HepG2 (cell line): Measurements from ENCODE around the gene LRRC45. TPM values are rescaled to one million over a fixed set of nuclear protein-coding genes. Genes with fewer than 3 reads are reported as not detected.
A peak's percentile ranks its signal among the peaks of the same experiment; 100 is the strongest.

Experiments used
- CHCHD3 ChIP-seq: sonication (generic); formaldehyde crosslinking; IDR thresholded peaks from 2 replicates; pipeline ENCODE4 v1.8.0; 2022; ENCODE audit warnings: mild to moderate bottlenecking, missing genetic modification reagents, moderate library complexity
- ERF ChIP-seq: IDR thresholded peaks from 2 replicates; pipeline ENCODE4 v1.6.1; 2018; ENCODE audit warnings: missing biosample characterization, missing genetic modification reagents
- GTF3A ChIP-seq: sonication (generic); formaldehyde crosslinking; conservative IDR thresholded peaks from 2 replicates; pipeline ENCODE4 v1.4.0; 2020; ENCODE audit warnings: mild to moderate bottlenecking, missing genetic modification reagents
- ISX ChIP-seq: sonication (generic); formaldehyde crosslinking; conservative IDR thresholded peaks from 2 replicates; pipeline ENCODE4 v1.5.0; 2020; ENCODE audit warnings: missing genetic modification reagents
- MAFF ChIP-seq: IDR thresholded peaks from 2 replicates; pipeline ENCODE4 v1.6.1; 2011; ENCODE audit warnings: low read depth, low read length, improper control_type of control experiment
- MEIS2 ChIP-seq: sonication (generic); formaldehyde crosslinking; IDR thresholded peaks from 2 replicates; pipeline ENCODE4 v1.9.0; 2021; ENCODE audit warnings: mild to moderate bottlenecking, missing genetic modification reagents
- YY1 ChIP-seq: IDR thresholded peaks from 2 replicates; pipeline ENCODE4 v1.6.1; 2011; ENCODE audit warnings: low read length, low read depth, moderate library complexity, mild to moderate bottlenecking; ENCODE audit not compliant: insufficient read depth, insufficient replicate concordance
- ZGPAT ChIP-seq: IDR thresholded peaks from 2 replicates; pipeline ENCODE4 v1.6.1; 2016; ENCODE audit warnings: mild to moderate bottlenecking
- ZNF17 ChIP-seq: sonication (generic); formaldehyde crosslinking; IDR thresholded peaks from 2 replicates; pipeline ENCODE4 v1.5.0; 2020; ENCODE audit warnings: mild to moderate bottlenecking, missing genetic modification reagents
- ZNF564 ChIP-seq: sonication (generic); formaldehyde crosslinking; IDR thresholded peaks from 2 replicates; pipeline ENCODE4 v1.8.1; 2023; ENCODE audit warnings: mild to moderate bottlenecking, missing genetic modification reagents
- polyA plus RNA-seq, 8 experiments: library from polyadenylated mRNA; depleted of rRNA in 3 of 8; stranded (reverse) in 7 of 8; unstranded in 1 of 8; fragments of >200 nt; fragmentation: Illumina TruSeq in 4 of 8; extraction: Trizol in 4 of 8; gene quantifications; 2 replicates each; pipeline versions ENCODE4 v1.2.1 to v1.2.3, GENCODE V29; 2011 to 2016; ENCODE audit warnings: low read depth in 4 of 8, missing spikeins in 1 of 8, mixed read lengths in 1 of 8; ENCODE audit not compliant: insufficient read depth in 1 of 8
- total RNA-seq, 5 experiments: library from RNA; depleted of rRNA; stranded (reverse); fragments of >200 nt; fragmentation: Illumina TruSeq; extraction: Trizol; gene quantifications; 2 replicates each; pipeline ENCODE4 v1.2.3, GENCODE V29; 2016; ENCODE audit warnings: low read depth in 1 of 5
- TF ChIP-seq, protein P1 (sequence below): sonication (generic); formaldehyde crosslinking; IDR thresholded peaks from 2 replicates; pipeline ENCODE4 v1.4.0; 2020; ENCODE audit warnings: missing genetic modification reagents, borderline replicate concordance
- TF ChIP-seq, protein P2 (sequence below): sonication (generic); formaldehyde crosslinking; IDR thresholded peaks from 2 replicates; pipeline ENCODE4 v1.5.0; 2020; ENCODE audit warnings: mild to moderate bottlenecking, missing genetic modification reagents
- TF ChIP-seq, protein P3 (sequence below): sonication (generic); formaldehyde crosslinking; IDR thresholded peaks from one replicate; pipeline ENCODE4 v1.5.1; 2020; ENCODE audit warnings: mild to moderate bottlenecking, missing genetic modification reagents; ENCODE audit errors: not compliant biosample characterization

The LRRC45 gene
- total and polyA plus RNA-seq, 2 of the 13 experiments (the other 11 are each of a cell fraction or from before 2014, with no cell fraction given), result 11.6 to 48.1 TPM

GRCh38 chr17:81991684-81992305, 31.3 kb upstream of the LRRC45 start (continued):
- TF ChIP-seq, protein P1, sequence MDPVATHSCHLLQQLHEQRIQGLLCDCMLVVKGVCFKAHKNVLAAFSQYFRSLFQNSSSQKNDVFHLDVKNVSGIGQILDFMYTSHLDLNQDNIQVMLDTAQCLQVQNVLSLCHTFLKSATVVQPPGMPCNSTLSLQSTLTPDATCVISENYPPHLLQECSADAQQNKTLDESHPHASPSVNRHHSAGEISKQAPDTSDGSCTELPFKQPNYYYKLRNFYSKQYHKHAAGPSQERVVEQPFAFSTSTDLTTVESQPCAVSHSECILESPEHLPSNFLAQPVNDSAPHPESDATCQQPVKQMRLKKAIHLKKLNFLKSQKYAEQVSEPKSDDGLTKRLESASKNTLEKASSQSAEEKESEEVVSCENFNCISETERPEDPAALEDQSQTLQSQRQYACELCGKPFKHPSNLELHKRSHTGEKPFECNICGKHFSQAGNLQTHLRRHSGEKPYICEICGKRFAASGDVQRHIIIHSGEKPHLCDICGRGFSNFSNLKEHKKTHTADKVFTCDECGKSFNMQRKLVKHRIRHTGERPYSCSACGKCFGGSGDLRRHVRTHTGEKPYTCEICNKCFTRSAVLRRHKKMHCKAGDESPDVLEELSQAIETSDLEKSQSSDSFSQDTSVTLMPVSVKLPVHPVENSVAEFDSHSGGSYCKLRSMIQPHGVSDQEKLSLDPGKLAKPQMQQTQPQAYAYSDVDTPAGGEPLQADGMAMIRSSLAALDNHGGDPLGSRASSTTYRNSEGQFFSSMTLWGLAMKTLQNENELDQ, result 0 out of 2 replicates have a peak, but pooled peaks have one; percentile 9
- TF ChIP-seq ERF (CRISPR knock-in tag), result peak; percentile 94
- peak; percentile 68 for TF ChIP-seq YY1
- TF ChIP-seq MEIS2, result peak; percentile 65; the same call in 1 of the 2 replicates
- TF ChIP-seq CHCHD3, result no peak
- TF ChIP-seq ZGPAT (CRISPR knock-in tag), result peak; percentile 97
- TF ChIP-seq ZNF564, result 0 out of 2 replicates have a peak, but pooled peaks have one; percentile 27
- peak; percentile 80; the same call in 1 of the 2 replicates for TF ChIP-seq ISX (CRISPR knock-in tag)
- TF ChIP-seq ZNF17 (CRISPR knock-in tag), result no peak; the same call in 1 of the 2 replicates
- TF ChIP-seq, protein P2, sequence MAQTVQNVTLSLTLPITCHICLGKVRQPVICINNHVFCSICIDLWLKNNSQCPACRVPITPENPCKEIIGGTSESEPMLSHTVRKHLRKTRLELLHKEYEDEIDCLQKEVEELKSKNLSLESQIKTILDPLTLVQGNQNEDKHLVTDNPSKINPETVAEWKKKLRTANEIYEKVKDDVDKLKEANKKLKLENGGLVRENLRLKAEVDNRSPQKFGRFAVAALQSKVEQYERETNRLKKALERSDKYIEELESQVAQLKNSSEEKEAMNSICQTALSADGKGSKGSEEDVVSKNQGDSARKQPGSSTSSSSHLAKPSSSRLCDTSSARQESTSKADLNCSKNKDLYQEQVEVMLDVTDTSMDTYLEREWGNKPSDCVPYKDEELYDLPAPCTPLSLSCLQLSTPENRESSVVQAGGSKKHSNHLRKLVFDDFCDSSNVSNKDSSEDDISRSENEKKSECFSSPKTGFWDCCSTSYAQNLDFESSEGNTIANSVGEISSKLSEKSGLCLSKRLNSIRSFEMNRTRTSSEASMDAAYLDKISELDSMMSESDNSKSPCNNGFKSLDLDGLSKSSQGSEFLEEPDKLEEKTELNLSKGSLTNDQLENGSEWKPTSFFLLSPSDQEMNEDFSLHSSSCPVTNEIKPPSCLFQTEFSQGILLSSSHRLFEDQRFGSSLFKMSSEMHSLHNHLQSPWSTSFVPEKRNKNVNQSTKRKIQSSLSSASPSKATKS (CRISPR knock-in tag), result no peak
- no peak; the same call in 1 of the 2 replicates for TF ChIP-seq GTF3A
- TF ChIP-seq, protein P3, sequence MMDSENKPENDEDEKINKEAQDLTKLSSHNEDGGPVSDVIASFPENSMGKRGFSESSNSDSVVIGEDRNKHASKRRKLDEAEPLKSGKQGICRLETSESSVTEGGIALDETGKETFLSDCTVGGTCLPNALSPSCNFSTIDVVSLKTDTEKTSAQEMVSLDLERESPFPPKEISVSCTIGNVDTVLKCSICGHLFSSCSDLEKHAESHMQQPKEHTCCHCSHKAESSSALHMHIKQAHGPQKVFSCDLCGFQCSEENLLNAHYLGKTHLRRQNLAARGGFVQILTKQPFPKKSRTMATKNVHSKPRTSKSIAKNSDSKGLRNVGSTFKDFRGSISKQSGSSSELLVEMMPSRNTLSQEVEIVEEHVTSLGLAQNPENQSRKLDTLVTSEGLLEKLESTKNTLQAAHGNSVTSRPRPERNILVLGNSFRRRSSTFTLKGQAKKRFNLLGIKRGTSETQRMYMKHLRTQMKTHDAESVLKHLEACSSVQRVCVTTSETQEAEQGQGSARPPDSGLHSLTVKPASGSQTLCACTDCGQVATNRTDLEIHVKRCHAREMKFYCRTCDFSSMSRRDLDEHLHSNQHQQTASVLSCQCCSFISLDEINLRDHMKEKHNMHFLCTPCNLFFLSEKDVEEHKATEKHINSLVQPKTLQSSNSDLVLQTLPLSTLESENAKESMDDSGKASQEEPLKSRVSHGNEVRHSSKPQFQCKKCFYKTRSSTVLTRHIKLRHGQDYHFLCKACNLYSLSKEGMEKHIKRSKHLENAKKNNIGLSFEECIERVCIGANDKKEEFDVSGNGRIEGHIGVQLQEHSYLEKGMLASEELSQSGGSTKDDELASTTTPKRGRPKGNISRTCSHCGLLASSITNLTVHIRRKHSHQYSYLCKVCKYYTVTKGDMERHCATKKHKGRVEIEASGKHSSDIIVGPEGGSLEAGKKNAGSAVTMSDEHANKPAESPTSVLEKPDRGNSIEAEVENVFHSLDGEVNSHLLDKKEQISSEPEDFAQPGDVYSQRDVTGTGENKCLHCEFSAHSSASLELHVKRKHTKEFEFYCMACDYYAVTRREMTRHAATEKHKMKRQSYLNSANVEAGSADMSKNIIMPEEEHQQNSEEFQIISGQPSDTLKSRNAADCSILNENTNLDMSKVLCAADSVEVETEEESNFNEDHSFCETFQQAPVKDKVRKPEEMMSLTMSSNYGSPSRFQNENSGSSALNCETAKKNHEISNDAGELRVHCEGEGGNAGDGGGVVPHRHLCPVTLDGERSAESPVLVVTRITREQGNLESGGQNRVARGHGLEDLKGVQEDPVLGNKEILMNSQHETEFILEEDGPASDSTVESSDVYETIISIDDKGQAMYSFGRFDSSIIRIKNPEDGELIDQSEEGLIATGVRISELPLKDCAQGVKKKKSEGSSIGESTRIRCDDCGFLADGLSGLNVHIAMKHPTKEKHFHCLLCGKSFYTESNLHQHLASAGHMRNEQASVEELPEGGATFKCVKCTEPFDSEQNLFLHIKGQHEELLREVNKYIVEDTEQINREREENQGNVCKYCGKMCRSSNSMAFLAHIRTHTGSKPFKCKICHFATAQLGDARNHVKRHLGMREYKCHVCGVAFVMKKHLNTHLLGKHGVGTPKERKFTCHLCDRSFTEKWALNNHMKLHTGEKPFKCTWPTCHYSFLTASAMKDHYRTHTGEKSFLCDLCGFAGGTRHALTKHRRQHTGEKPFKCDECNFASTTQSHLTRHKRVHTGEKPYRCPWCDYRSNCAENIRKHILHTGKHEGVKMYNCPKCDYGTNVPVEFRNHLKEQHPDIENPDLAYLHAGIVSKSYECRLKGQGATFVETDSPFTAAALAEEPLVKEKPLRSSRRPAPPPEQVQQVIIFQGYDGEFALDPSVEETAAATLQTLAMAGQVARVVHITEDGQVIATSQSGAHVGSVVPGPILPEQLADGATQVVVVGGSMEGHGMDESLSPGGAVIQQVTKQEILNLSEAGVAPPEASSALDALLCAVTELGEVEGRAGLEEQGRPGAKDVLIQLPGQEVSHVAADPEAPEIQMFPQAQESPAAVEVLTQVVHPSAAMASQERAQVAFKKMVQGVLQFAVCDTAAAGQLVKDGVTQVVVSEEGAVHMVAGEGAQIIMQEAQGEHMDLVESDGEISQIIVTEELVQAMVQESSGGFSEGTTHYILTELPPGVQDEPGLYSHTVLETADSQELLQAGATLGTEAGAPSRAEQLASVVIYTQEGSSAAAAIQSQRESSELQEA, result peak; percentile 81
- TF ChIP-seq MAFF, result peak; percentile 12; the same call in 1 of the 2 replicates
